Liver (tissue), 9 donors: ENCODE results near the gene THADA. TPM values are rescaled to one million over a fixed set of nuclear protein-coding genes. Genes with fewer than 3 reads are reported as not detected.

Source experiments
- DNase-seq: peaks from one replicate; pipeline ENCODE4 v3.0.0-alpha.2; 2017; ENCODE audit warnings: low spot score
- H3K27ac ChIP-seq, 2 donors: one replicate each; pipeline ENCODE4 v1.7.0; 2013; ENCODE audit warnings: inconsistent platforms in 2 of 2, low read length in 2 of 2, control low read depth in 1 of 2, low read depth in 1 of 2, mild to moderate bottlenecking in 1 of 2
- H3K27me3 ChIP-seq, 4 donors: one replicate each; pipeline versions ENCODE4 v1.6.1 to v1.7.0; 2013; ENCODE audit warnings: low read length in 3 of 4, inconsistent platforms in 1 of 4, mild to moderate bottlenecking in 1 of 4, moderate library complexity in 1 of 4; ENCODE audit not compliant: control insufficient read depth in 4 of 4, insufficient read depth in 4 of 4
- H3K36me3 ChIP-seq, 4 donors: one replicate each; pipeline versions ENCODE4 v1.6.1 to v1.7.0; 2013; ENCODE audit warnings: low read length in 3 of 4, mild to moderate bottlenecking in 3 of 4, low read depth in 1 of 4, moderate library complexity in 1 of 4; ENCODE audit not compliant: control insufficient read depth in 4 of 4, insufficient read depth in 3 of 4
- H3K4me1 ChIP-seq, 4 donors: one replicate each; pipeline versions ENCODE4 v1.6.1 to v1.7.0; 2013; ENCODE audit warnings: low read length in 3 of 4, mild to moderate bottlenecking in 3 of 4, moderate library complexity in 1 of 4; ENCODE audit not compliant: control insufficient read depth in 4 of 4, insufficient read depth in 4 of 4
- H3K4me3 ChIP-seq, 3 donors: one replicate each; pipeline versions ENCODE4 v1.6.1 to v1.7.0; 2013; ENCODE audit warnings: low read length in 3 of 3, control low read depth in 1 of 3, low read depth in 1 of 3, mild to moderate bottlenecking in 1 of 3
- H3K9ac ChIP-seq, 2 donors: one replicate each; pipeline ENCODE4 v1.7.0; 2013; ENCODE audit warnings: low read length in 2 of 2, mild to moderate bottlenecking in 2 of 2, moderate library complexity in 2 of 2, control low read depth in 1 of 2, low read depth in 1 of 2
- H3K9me3 ChIP-seq, 4 donors: one replicate each; pipeline versions ENCODE4 v1.6.1 to v1.7.0; 2013; ENCODE audit warnings: low read length in 3 of 4; ENCODE audit not compliant: control insufficient read depth in 4 of 4
- ATF3 ChIP-seq: IDR thresholded peaks from 2 replicates; pipeline ENCODE4 v1.6.1; 2016; ENCODE audit warnings: antibody characterized with exemption
- CTCF ChIP-seq: fragments of 150-350 bp; IDR thresholded peaks from 2 replicates; pipeline ENCODE4 v1.5.1; 2017; ENCODE audit warnings: improper control_type of control experiment, low read depth, low read length; ENCODE audit not compliant: missing input control
- EGR1 ChIP-seq, 2 donors: IDR thresholded peaks; 2 replicates each; pipeline ENCODE4 v1.6.1; 2016 to 2018; ENCODE audit warnings: antibody characterized with exemption in 2 of 2, low read depth in 2 of 2
- GABPA ChIP-seq, 2 donors: IDR thresholded peaks in 1 of 2; conservative IDR thresholded peaks in 1 of 2; 2 replicates each; pipeline ENCODE4 v1.6.1; 2016; ENCODE audit warnings: antibody characterized with exemption in 2 of 2, mild to moderate bottlenecking in 1 of 2, moderate library complexity in 1 of 2
- HNF4G ChIP-seq: IDR thresholded peaks from 2 replicates; pipeline ENCODE4 v1.6.1; 2016; ENCODE audit warnings: antibody characterized with exemption
- JUND ChIP-seq, 2 donors: IDR thresholded peaks; 2 replicates each; pipeline ENCODE4 v1.6.1; 2016; ENCODE audit warnings: antibody characterized with exemption in 2 of 2
- MAX ChIP-seq: IDR thresholded peaks from 2 replicates; pipeline ENCODE4 v1.6.1; 2016; ENCODE audit warnings: antibody characterized with exemption
- NR2F2 ChIP-seq: IDR thresholded peaks from 2 replicates; pipeline ENCODE4 v1.6.1; 2016; ENCODE audit warnings: antibody characterized with exemption
- RXRA ChIP-seq, 2 donors: IDR thresholded peaks; 2 replicates each; pipeline ENCODE4 v1.6.1; 2017 to 2018; ENCODE audit warnings: antibody characterized with exemption in 2 of 2, mild to moderate bottlenecking in 1 of 2
- SP1 ChIP-seq: IDR thresholded peaks from 2 replicates; pipeline ENCODE4 v1.6.1; 2018; ENCODE audit warnings: antibody characterized with exemption, mild to moderate bottlenecking
- WGBS: extraction: QIAGEN DNeasy Blood & Tissue Kit; methylation state at CpG from one replicate; pipeline ENCODE4 v1.1.7; 2013; 5-methylcytosine and 5-hydroxymethylcytosine counted together
- polyA plus RNA-seq, 2 donors: library from polyadenylated mRNA; stranded (reverse) in 1 of 2; unstranded in 1 of 2; fragments of 200-250 nt in 1 of 2; fragments of >200 nt in 1 of 2; fragmentation: Nextera tagmentation in 1 of 2; extraction: Ambion mirVana in 1 of 2; gene quantifications; one replicate each; pipeline versions ENCODE4 v1.2.1 to v1.2.3, GENCODE V29; 2013 to 2015
- total RNA-seq, 2 donors: library from RNA; depleted of rRNA; stranded (reverse); fragments of >200 nt; gene quantifications; one replicate each; pipeline ENCODE4 v1.2.3, GENCODE V29; 2014
- donor health status: healthy.
- donor health status: healthy.
- donor health status: healthy.
- donor health status: healthy.
- donor health status: healthy.

Gene THADA
- total and polyA plus RNA-seq, 4 donors, result 12.0 to 37.2 (median 22.3) TPM

GRCh38 chr2:43619511-43619910 is 23.7 kb upstream of the THADA start:
- H3K4me3 ChIP-seq, result no peak overlapping the region
- WGBS, result 93% methylated on average over 10 of the region's 10 CpGs
- H3K27me3 ChIP-seq, result no peaks in the 10 kb centered on the region

GRCh38 chr2:43616967-43617680 is 21.3 kb upstream of the THADA start:
- TF ChIP-seq RXRA (IDR thresholded peaks at IDR 0.05) (no peak), JUND (IDR thresholded peaks at IDR 0.05) (no peak), SP1 (no peak), GABPA (IDR thresholded peaks at IDR 0.05 in 1 of 2, conservative IDR thresholded peaks at IDR 0.05 in 1 of 2) (no peak), ATF3 (no peak)
- no peak overlapping the region for H3K9ac ChIP-seq
- no peak overlapping the region for H3K27ac ChIP-seq
- no peaks in the 10 kb centered on the region for H3K9me3 ChIP-seq
- H3K4me1 ChIP-seq, result peaks cover 0 to 3% (median 1%) of the 10 kb centered on the region in 4 donors
- H3K4me3 ChIP-seq, result no peak overlapping the region
- no peak for DNase-seq
- 83% methylated on average over 5 of the region's 5 CpGs for WGBS
- H3K36me3 ChIP-seq, result no peaks in the 10 kb centered on the region
- H3K27me3 ChIP-seq, result no peaks in the 10 kb centered on the region

More at GRCh38 chr2:43619511-43619910, 23.7 kb upstream of the THADA start:
- Histone ChIP-seq H3K9ac (no peak overlapping the region), H3K4me1 (no peaks in the 10 kb centered on the region), H3K27ac (no peak overlapping the region), H3K9me3 (no peaks in the 10 kb centered on the region), H3K36me3 (no peaks in the 10 kb centered on the region)
- TF ChIP-seq GABPA (IDR thresholded peaks at IDR 0.05 in 1 of 2, conservative IDR thresholded peaks at IDR 0.05 in 1 of 2), result no peak
- no peak for TF ChIP-seq MAX
- TF ChIP-seq ATF3, result no peak
- no peak for DNase-seq

GRCh38 chr2:43612944-43613343 is 17.1 kb upstream of the THADA start:
- Histone ChIP-seq H3K4me1 (peaks cover 0 to 4% (median 1%) of the 10 kb centered on the region in 4 donors), H3K36me3 (no peaks in the 10 kb centered on the region), H3K9ac (no peak overlapping the region), H3K4me3 (no peak overlapping the region), H3K9me3 (no peaks in the 10 kb centered on the region), H3K27me3 (no peaks in the 10 kb centered on the region), H3K27ac (no peak overlapping the region)
- no peak for DNase-seq
- no peak for TF ChIP-seq HNF4G
- TF ChIP-seq ATF3, result no peak
- TF ChIP-seq NR2F2, result no peak
- no peak for TF ChIP-seq CTCF
- no peak for TF ChIP-seq JUND (IDR thresholded peaks at IDR 0.05)
- no peak for TF ChIP-seq EGR1 (IDR thresholded peaks at IDR 0.05; ENCODE audit: low read depth in 2 of 2)
- no peak for TF ChIP-seq MAX
- no peak for TF ChIP-seq GABPA (IDR thresholded peaks at IDR 0.05 in 1 of 2, conservative IDR thresholded peaks at IDR 0.05 in 1 of 2)
- WGBS, result 80% methylated on average over 7 of the region's 7 CpGs
